GM12875 (cell line): ENCODE results near the gene MRPL44.

Source experiments
- H3K4me3 ChIP-seq: one replicate; pipeline ENCODE4 v1.5.1; 2011; ENCODE audit warnings: low read depth, low read length, control low read depth
- CTCF ChIP-seq: IDR thresholded peaks from 2 replicates; pipeline ENCODE4 v1.5.1; 2011; ENCODE audit warnings: low read depth, mild to moderate bottlenecking, control low read depth, inconsistent platforms, low read length, moderate library complexity, borderline replicate concordance; ENCODE audit not compliant: insufficient read depth

The MRPL44 gene

GRCh38 chr2:223929571-223930102 lies 27.6 kb upstream of the MRPL44 start:
- no peak for TF ChIP-seq CTCF

GRCh38 chr2:223930103-223930976 lies 26.9 kb upstream of the MRPL44 start:
- TF ChIP-seq CTCF: no peak
- H3K4me3 ChIP-seq: no peak overlapping the region

More at GRCh38 chr2:223929571-223930102, 27.6 kb upstream of the MRPL44 start:
- H3K4me3 ChIP-seq: no peak overlapping the region

- H3K4me3 ChIP-seq: no peak overlapping the region
- TF ChIP-seq CTCF: no peak
Measured at GRCh38 chr2:223932816-223933800, 24.2 kb upstream of the MRPL44 start.

GRCh38 chr2:223934870-223935269 lies 22.4 kb upstream of the MRPL44 start:
- TF ChIP-seq CTCF: no peak
- H3K4me3 ChIP-seq: no peak overlapping the region

GRCh38 chr2:223935459-223936125 lies 21.7 kb upstream of the MRPL44 start:
- no peak overlapping the region for H3K4me3 ChIP-seq
- TF ChIP-seq CTCF: no peak

GRCh38 chr2:223936862-223937326 lies 20.4 kb upstream of the MRPL44 start:
- no peak overlapping the region for H3K4me3 ChIP-seq
- no peak for TF ChIP-seq CTCF
